ENCODE results near the gene TMEM132D.

Gene TMEM132D

GRCh38 chr12:129604506-129604905, 299.3 kb downstream of the TMEM132D start:
- no peak overlapping the region for H3K27ac ChIP-seq (ENCODE audit: low read depth, low read length)
- no peaks in the 10 kb centered on the region for H3K4me1 ChIP-seq (ENCODE audit: control insufficient read depth, insufficient read depth, low read length, unreplicated experiment)
- H2AFZ ChIP-seq (ENCODE audit: low read length, unreplicated experiment) = no peak overlapping the region
- H3K36me3 ChIP-seq (ENCODE audit: insufficient read depth, low read length) = no peaks in the 10 kb centered on the region
- H3K27me3 ChIP-seq (ENCODE audit: insufficient read depth, low read length) = no peaks in the 10 kb centered on the region
- H3K79me2 ChIP-seq (ENCODE audit: control insufficient read depth, insufficient read depth, low read length, unreplicated experiment) = no peaks in the 10 kb centered on the region
- H3K4me3 ChIP-seq (ENCODE audit: low read depth, low read length) = no peak overlapping the region

- Histone ChIP-seq H3K27ac (ENCODE audit: low read depth, low read length) (no peak overlapping the region), H3K36me3 (ENCODE audit: insufficient read depth, low read length) (no peaks in the 10 kb centered on the region), H3K79me2 (ENCODE audit: control insufficient read depth, insufficient read depth, low read length, unreplicated experiment) (no peaks in the 10 kb centered on the region), H2AFZ (ENCODE audit: low read length, unreplicated experiment) (no peak overlapping the region), H3K4me3 (ENCODE audit: low read depth, low read length) (no peak overlapping the region), H3K4me1 (ENCODE audit: control insufficient read depth, insufficient read depth, low read length, unreplicated experiment) (no peaks in the 10 kb centered on the region), H3K27me3 (ENCODE audit: insufficient read depth, low read length) (no peaks in the 10 kb centered on the region)
Measured at GRCh38 chr12:129599406-129599805, 304.4 kb downstream of the TMEM132D start.

GRCh38 chr12:129594098-129594497, 309.7 kb downstream of the TMEM132D start:
- Histone ChIP-seq H3K27ac (ENCODE audit: low read depth, low read length) (no peak overlapping the region), H3K4me3 (ENCODE audit: low read depth, low read length) (no peak overlapping the region), H2AFZ (ENCODE audit: low read length, unreplicated experiment) (no peak overlapping the region), H3K79me2 (ENCODE audit: control insufficient read depth, insufficient read depth, low read length, unreplicated experiment) (no peaks in the 10 kb centered on the region), H3K27me3 (ENCODE audit: insufficient read depth, low read length) (no peaks in the 10 kb centered on the region), H3K4me1 (ENCODE audit: control insufficient read depth, insufficient read depth, low read length, unreplicated experiment) (no peaks in the 10 kb centered on the region), H3K36me3 (ENCODE audit: insufficient read depth, low read length) (no peaks in the 10 kb centered on the region)

- H3K4me1 ChIP-seq (ENCODE audit: control insufficient read depth, insufficient read depth, low read length, unreplicated experiment) = no peaks in the 10 kb centered on the region
- no peak overlapping the region for H2AFZ ChIP-seq (ENCODE audit: low read length, unreplicated experiment)
Measured at GRCh38 chr12:129592449-129592848, 311.4 kb downstream of the TMEM132D start.

GRCh38 chr12:129589503-129589902, 314.3 kb downstream of the TMEM132D start:
- no peak overlapping the region for H2AFZ ChIP-seq (ENCODE audit: low read length, unreplicated experiment)

More at GRCh38 chr12:129592449-129592848, 311.4 kb downstream of the TMEM132D start:
- H3K4me3 ChIP-seq (ENCODE audit: low read depth, low read length) = no peak overlapping the region
- no peaks in the 10 kb centered on the region for H3K27me3 ChIP-seq (ENCODE audit: insufficient read depth, low read length)
- no peak overlapping the region for H3K27ac ChIP-seq (ENCODE audit: low read depth, low read length)
- H3K79me2 ChIP-seq (ENCODE audit: control insufficient read depth, insufficient read depth, low read length, unreplicated experiment) = no peaks in the 10 kb centered on the region
- H3K36me3 ChIP-seq (ENCODE audit: insufficient read depth, low read length) = no peaks in the 10 kb centered on the region

GRCh38 chr12:129588142-129588541, 315.7 kb downstream of the TMEM132D start:
- no peaks in the 10 kb centered on the region for H3K27me3 ChIP-seq (ENCODE audit: insufficient read depth, low read length)
- H2AFZ ChIP-seq (ENCODE audit: low read length, unreplicated experiment) = no peak overlapping the region
- no peaks in the 10 kb centered on the region for H3K36me3 ChIP-seq (ENCODE audit: insufficient read depth, low read length)
- no peak overlapping the region for H3K4me3 ChIP-seq (ENCODE audit: low read depth, low read length)
- H3K27ac ChIP-seq (ENCODE audit: low read depth, low read length) = no peak overlapping the region
- no peaks in the 10 kb centered on the region for H3K4me1 ChIP-seq (ENCODE audit: control insufficient read depth, insufficient read depth, low read length, unreplicated experiment)
- H3K79me2 ChIP-seq (ENCODE audit: control insufficient read depth, insufficient read depth, low read length, unreplicated experiment) = no peaks in the 10 kb centered on the region

More at GRCh38 chr12:129589503-129589902, 314.3 kb downstream of the TMEM132D start:
- Histone ChIP-seq H3K79me2 (ENCODE audit: control insufficient read depth, insufficient read depth, low read length, unreplicated experiment) (no peaks in the 10 kb centered on the region), H3K36me3 (ENCODE audit: insufficient read depth, low read length) (no peaks in the 10 kb centered on the region), H3K27me3 (ENCODE audit: insufficient read depth, low read length) (no peaks in the 10 kb centered on the region), H3K4me3 (ENCODE audit: low read depth, low read length) (no peak overlapping the region), H3K27ac (ENCODE audit: low read depth, low read length) (no peak overlapping the region), H3K4me1 (ENCODE audit: control insufficient read depth, insufficient read depth, low read length, unreplicated experiment) (no peaks in the 10 kb centered on the region)

GRCh38 chr12:129585296-129585695, 318.5 kb downstream of the TMEM132D start:
- no peak overlapping the region for H3K4me3 ChIP-seq (ENCODE audit: low read depth, low read length)
- no peak overlapping the region for H3K27ac ChIP-seq (ENCODE audit: low read depth, low read length)
- H3K79me2 ChIP-seq (ENCODE audit: control insufficient read depth, insufficient read depth, low read length, unreplicated experiment) = no peaks in the 10 kb centered on the region
- no peak overlapping the region for H2AFZ ChIP-seq (ENCODE audit: low read length, unreplicated experiment)
- no peaks in the 10 kb centered on the region for H3K36me3 ChIP-seq (ENCODE audit: insufficient read depth, low read length)
- no peaks in the 10 kb centered on the region for H3K4me1 ChIP-seq (ENCODE audit: control insufficient read depth, insufficient read depth, low read length, unreplicated experiment)
- no peaks in the 10 kb centered on the region for H3K27me3 ChIP-seq (ENCODE audit: insufficient read depth, low read length)

- no peak overlapping the region for H3K4me3 ChIP-seq (ENCODE audit: low read depth, low read length)
- H3K27ac ChIP-seq (ENCODE audit: low read depth, low read length) = no peak overlapping the region
- no peaks in the 10 kb centered on the region for H3K27me3 ChIP-seq (ENCODE audit: insufficient read depth, low read length)
- no peak overlapping the region for H2AFZ ChIP-seq (ENCODE audit: low read length, unreplicated experiment)
- H3K36me3 ChIP-seq (ENCODE audit: insufficient read depth, low read length) = no peaks in the 10 kb centered on the region
- no peaks in the 10 kb centered on the region for H3K79me2 ChIP-seq (ENCODE audit: control insufficient read depth, insufficient read depth, low read length, unreplicated experiment)
- H3K4me1 ChIP-seq (ENCODE audit: control insufficient read depth, insufficient read depth, low read length, unreplicated experiment) = no peaks in the 10 kb centered on the region
Measured at GRCh38 chr12:129579879-129580278, 323.9 kb downstream of the TMEM132D start.

GRCh38 chr12:129571901-129572494, 331.8 kb downstream of the TMEM132D start:
- Histone ChIP-seq H3K27ac (ENCODE audit: low read depth, low read length) (no peak overlapping the region), H3K4me3 (ENCODE audit: low read depth, low read length) (no peak overlapping the region), H3K36me3 (ENCODE audit: insufficient read depth, low read length) (no peaks in the 10 kb centered on the region), H2AFZ (ENCODE audit: low read length, unreplicated experiment) (no peak overlapping the region), H3K79me2 (ENCODE audit: control insufficient read depth, insufficient read depth, low read length, unreplicated experiment) (no peaks in the 10 kb centered on the region), H3K27me3 (ENCODE audit: insufficient read depth, low read length) (no peaks in the 10 kb centered on the region), H3K4me1 (ENCODE audit: control insufficient read depth, insufficient read depth, low read length, unreplicated experiment) (no peaks in the 10 kb centered on the region)

- Histone ChIP-seq H2AFZ (ENCODE audit: low read length, unreplicated experiment) (no peak overlapping the region), H3K27me3 (ENCODE audit: insufficient read depth, low read length) (no peaks in the 10 kb centered on the region), H3K27ac (ENCODE audit: low read depth, low read length) (no peak overlapping the region), H3K79me2 (ENCODE audit: control insufficient read depth, insufficient read depth, low read length, unreplicated experiment) (no peaks in the 10 kb centered on the region), H3K36me3 (ENCODE audit: insufficient read depth, low read length) (no peaks in the 10 kb centered on the region), H3K4me1 (ENCODE audit: control insufficient read depth, insufficient read depth, low read length, unreplicated experiment) (no peaks in the 10 kb centered on the region), H3K4me3 (ENCODE audit: low read depth, low read length) (no peak overlapping the region)
Measured at GRCh38 chr12:129570796-129571400, 332.9 kb downstream of the TMEM132D start.

- H3K4me1 ChIP-seq (ENCODE audit: control insufficient read depth, insufficient read depth, low read length, unreplicated experiment) = no peaks in the 10 kb centered on the region
- H3K27ac ChIP-seq (ENCODE audit: low read depth, low read length) = no peak overlapping the region
- H3K4me3 ChIP-seq (ENCODE audit: low read depth, low read length) = no peak overlapping the region
- no peak overlapping the region for H2AFZ ChIP-seq (ENCODE audit: low read length, unreplicated experiment)
- H3K36me3 ChIP-seq (ENCODE audit: insufficient read depth, low read length) = no peaks in the 10 kb centered on the region
- no peaks in the 10 kb centered on the region for H3K27me3 ChIP-seq (ENCODE audit: insufficient read depth, low read length)
- no peaks in the 10 kb centered on the region for H3K79me2 ChIP-seq (ENCODE audit: control insufficient read depth, insufficient read depth, low read length, unreplicated experiment)
Measured at GRCh38 chr12:129566800-129567199, 337.0 kb downstream of the TMEM132D start.

Data from ACC112 (cell line).